GM21529 (cell line): Measurements from ENCODE around the gene HBA2.
"Not testable (repeated sequence)": the region's sequence is repeated elsewhere in the genome, so short reads cannot be mapped to it uniquely, and the experiment has no call there.

Experiments
- ATAC-seq: cut with Tn5 transposase; IDR thresholded peaks from one replicate; pipeline ENCODE4 v1.9.1; 2021; ENCODE audit not compliant: unreplicated experiment

HBA2 gene

DNA sequence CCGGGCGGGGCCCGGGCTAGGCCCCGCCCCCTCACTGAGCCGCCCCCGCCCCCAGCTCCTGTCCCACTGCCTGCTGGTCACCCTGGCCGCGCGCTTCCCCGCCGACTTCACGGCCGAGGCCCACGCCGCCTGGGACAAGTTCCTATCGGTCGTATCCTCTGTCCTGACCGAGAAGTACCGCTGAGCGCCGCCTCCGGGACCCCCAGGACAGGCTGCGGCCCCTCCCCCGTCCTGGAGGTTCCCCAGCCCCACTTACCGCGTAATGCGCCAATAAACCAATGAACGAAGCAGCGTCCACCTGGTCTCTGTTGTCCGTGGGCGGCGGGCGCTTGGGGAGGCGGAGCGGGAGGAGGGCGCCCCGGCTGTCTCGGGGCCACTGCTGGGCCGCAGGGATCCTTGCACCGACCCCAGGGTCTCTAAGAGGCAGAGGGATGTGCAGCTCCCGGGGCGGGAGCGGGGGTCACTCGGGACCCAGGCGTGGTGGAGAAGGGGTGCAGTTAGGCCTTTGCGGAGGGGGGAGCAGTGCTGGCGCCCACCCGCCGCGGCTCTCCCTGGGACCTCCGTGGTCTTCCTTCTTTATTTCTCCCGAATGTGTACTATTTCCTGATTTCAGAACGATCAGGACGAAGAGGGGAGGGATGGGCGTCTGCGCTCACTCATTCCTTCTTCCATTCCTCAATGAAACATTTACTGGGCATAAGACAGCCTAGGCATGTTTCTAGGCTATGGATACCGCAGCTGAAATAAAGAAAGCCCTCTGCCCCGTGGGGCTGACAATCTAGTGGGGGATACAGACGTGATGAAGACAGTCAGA, 18.3 kb upstream of the HBA2 start:
- no peak for ATAC-seq

GRCh38 chr16:155031-155398, 17.7 kb upstream of the HBA2 start:
- no peak for ATAC-seq

DNA sequence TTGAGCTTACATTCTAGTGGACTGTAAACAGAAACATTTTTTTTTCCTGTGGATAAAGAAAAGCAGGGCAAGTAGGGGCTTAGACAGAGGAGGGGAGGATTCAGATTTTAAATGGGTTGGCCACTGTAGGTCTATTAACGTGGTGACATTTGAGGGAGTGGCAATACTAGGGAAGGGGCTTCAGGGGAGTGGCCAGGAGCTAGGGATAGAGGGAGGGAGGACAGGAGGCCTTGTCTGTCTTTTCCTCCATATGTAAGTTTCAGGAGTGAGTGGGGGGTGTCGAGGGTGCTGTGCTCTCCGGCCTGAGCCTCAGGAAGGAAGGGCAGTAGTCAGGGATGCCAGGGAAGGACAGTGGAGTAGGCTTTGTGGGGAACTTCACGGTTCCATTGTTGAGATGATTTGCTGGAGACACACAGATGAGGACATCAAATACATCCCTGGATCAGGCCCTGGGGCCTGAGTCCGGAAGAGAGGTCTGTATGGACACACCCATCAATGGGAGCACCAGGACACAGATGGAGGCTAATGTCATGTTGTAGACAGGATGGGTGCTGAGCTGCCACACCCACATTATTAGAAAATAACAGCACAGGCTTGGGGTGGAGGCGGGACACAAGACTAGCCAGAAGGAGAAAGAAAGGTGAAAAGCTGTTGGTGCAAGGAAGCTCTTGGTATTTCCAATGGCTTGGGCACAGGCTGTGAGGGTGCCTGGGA, 13.4 kb upstream of the HBA2 start:
- ATAC-seq = no peak

GRCh38 chr16:160242-160641, 12.4 kb upstream of the HBA2 start:
- not testable (repeated sequence) for ATAC-seq

DNA sequence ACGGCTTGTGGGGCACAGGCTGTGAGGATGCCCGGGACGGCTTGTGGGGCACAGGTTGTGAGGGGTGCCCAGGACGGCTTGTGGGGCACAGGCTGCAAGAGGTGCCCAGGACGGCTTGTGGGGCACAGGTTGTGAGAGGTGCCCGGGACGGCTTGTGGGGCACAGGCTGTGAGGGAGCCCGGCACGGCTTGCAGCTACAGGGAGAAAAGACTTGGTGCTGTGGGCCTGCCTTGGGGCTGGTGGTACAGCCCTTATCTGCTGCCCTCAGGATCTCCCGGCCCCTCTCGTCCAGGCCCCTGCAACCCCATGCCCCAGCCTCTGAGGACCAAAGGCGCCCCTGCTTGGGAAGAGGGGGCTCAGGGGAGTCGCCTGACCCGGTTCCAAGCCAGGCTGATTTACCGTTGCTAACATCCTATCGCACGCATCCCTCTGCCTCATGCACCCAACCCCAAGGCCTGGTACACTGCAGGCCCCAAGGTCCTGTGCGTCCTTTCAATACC, 11.9 kb upstream of the HBA2 start:
- no peak for ATAC-seq

DNA sequence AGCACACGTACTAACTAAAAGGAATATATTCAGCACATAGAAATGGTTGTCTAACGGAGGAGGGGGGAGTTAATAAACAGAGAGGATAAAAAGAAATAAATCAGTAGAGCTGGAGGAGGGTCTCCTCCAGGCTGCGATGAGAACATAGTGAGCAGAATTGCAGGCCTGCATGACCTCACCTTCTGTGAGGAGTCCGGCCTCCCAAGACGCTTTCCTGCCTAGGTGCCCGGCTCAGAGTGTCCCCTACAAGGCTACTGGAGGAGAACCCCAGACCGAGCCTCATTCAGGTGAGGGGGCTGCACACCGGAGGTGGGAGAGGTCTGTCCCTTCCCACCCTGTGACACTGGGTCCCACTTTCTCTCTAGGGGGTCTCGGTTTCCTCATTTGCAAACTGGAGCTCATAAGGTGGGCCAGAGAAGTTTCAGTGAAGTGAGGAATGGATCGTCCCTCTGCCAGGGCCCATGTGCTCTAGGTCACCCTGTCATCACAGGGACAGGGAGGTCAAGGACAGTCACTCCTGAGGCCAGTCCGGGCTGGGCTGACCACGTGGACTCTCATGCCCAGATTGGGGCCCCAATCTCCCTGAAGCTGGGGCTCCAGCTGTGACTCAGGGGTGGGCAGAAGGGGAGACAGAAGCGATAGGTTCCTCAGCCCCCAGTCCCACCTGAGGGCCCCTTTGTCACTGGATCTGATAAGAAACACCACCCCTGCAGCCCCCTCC, 10.2 kb upstream of the HBA2 start:
- no peak for ATAC-seq

GRCh38 chr16:163139-163538, 9.5 kb upstream of the HBA2 start:
- ATAC-seq = not testable (repeated sequence)

- ATAC-seq = not testable (repeated sequence)
Observed at GRCh38 chr16:163696-164095, 9.0 kb upstream of the HBA2 start.

DNA sequence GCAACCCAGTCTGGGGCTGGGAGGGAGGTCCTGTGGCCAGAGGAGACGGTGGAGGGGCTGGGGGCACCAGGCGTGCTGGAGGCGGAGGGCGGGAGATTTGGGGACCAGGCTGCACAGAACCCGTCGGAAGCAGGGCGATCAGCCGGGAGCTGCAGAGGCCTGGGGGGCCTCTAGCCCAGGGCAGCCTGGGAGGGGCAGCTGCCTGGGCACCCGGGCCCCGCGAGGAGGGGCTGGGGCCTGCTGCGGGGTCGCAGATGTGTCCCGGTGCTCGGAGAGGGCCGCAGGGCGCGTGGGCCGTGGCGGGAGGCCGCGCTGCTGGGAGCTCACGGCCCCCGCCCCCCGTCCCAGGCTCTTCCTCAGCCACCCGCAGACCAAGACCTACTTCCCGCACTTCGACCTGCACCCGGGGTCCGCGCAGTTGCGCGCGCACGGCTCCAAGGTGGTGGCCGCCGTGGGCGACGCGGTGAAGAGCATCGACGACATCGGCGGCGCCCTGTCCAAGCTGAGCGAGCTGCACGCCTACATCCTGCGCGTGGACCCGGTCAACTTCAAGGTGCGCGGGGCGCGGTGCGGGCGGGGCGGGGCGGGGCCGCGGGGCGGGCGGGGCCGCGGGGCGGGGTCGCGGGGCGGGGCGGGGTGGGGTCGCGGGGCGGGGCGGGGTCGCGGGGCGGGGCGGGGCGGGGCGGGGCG, 8.4 kb upstream of the HBA2 start:
- not testable (repeated sequence) for ATAC-seq

- no peak for ATAC-seq
Observed at GRCh38 chr16:164827-165538, 7.7 kb upstream of the HBA2 start.

DNA sequence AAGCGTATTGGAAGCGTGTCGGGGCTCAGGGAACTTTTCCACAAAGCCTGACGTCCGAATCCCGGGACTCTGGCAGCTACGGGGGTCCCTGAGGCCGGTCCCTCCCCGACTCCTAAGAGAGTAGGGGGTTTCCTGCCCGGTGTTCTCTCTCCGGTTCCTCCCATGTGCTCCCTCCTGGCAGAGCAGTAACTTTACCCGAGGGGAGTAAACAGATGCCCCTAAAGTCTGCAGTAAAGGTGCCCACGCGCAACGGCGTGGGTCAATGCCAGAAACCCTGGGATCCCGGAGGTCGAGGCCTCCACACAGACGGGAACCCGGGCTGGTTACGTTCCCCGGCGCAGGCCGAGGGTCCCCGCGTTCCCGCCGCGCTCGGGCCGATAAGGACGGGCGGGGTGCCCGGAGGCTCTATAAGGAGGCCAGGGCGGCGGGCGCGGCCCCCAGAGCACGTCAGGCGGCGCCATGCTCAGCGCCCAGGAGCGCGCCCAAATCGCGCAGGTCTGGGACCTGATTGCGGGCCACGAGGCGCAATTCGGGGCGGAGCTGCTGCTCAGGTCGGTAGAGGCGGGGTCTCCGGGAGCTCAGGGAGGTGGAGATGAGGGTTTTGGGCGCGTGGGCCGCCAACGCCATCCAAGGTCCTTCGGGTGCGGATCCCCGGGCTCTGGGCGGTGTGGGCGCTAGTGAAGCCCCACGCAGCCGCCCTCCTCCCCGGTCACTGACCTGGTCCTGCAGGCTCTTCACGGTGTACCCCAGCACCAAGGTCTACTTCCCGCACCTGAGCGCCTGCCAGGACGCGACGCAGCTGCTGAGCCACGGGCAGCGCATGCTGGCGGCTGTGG, 6.9 kb upstream of the HBA2 start, which contains the start of gene HBM:
Gene HBM, plus strand, starts transcription at position 440 of the 836 bp plus-strand sequence. Its CDS starts 20 bp downstream, at position 460.
- ATAC-seq = no peak

- ATAC-seq = no peak
Observed at GRCh38 chr16:166375-167121, 6.1 kb upstream of the HBA2 start.

GRCh38 chr16:167122-167690, 5.5 kb upstream of the HBA2 start:
- no peak for ATAC-seq

DNA sequence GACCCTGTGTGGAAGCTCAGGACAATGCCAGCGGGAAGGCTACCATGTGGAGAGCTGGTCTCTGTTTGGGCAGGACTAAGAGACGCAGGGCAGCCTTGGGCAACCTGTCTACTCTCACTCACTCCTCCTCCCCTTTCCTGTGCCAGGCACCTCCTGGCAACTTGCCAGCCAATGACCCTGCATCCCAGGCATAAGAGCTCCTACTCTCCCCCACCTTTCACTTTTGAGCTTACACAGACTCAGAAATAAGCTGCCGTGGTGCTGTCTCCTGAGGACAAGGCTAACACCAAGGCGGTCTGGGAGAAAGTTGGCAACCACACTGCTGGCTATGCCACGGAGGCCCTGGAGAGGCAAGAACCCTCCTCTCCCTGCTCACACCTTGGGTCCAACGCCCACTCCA, 4.3 kb upstream of the HBA2 start:
- no peak for ATAC-seq

- no peak for ATAC-seq
Observed at GRCh38 chr16:169014-169413, 3.7 kb upstream of the HBA2 start.

- not testable (repeated sequence) for ATAC-seq
Observed at GRCh38 chr16:170088-170507, 2.6 kb upstream of the HBA2 start.

GRCh38 chr16:170788-171187, 1.9 kb upstream of the HBA2 start:
- no peak for ATAC-seq

GRCh38 chr16:173211-173854, 657 bp downstream of the HBA2 start:
- not testable (repeated sequence) for ATAC-seq
